Measurements from ENCODE around the gene ZBED2.

GRCh38 chr3:111609700-111610099 is 14.6 kb upstream of the ZBED2 start:
- no peak for TF ChIP-seq CTCF (conservative IDR thresholded peaks at IDR 0.05 in 1 of 2, IDR thresholded peaks at IDR 0.05 in 1 of 2; ENCODE audit: low read depth in 1 of 2, low read length in 2 of 2)
- TF ChIP-seq EZH2 (IDR thresholded peaks at IDR 0.05; ENCODE audit: low read length, missing control alignments): no peak
